ENCODE results near the gene NEDD8. TPM values are rescaled to one million over a fixed set of nuclear protein-coding genes. Genes with fewer than 3 reads are reported as not detected.

NEDD8 gene
- polyA plus RNA-seq, 1 experiment = 242 TPM

GRCh38 chr14:24234095-24235005 lies 2.2 kb upstream of the NEDD8 start:
- POLR2A ChIA-PET = no interaction called here
- Histone ChIP-seq H3K4me3 (ENCODE audit: low read depth, low read length) (no peak overlapping the region), H3K27me3 (ENCODE audit: control insufficient read depth, insufficient read depth, low read length) (no peaks in the 10 kb centered on the region), H3K36me3 (ENCODE audit: control insufficient read depth, insufficient read depth, low read length) (peaks cover 10% of the 10 kb centered on the region)
- no peak for DNase-seq (ENCODE audit: low read depth)
- CTCF ChIA-PET = interaction anchor here (0.8 to 2.0 kb wide), 7 partner anchors 8 to 74 kb away, joined by 3 to 15 read pairs (median 7); partner anchors contain the start of genes CIDEB, IRF9 and TINF2
- TF ChIP-seq CTCF (IDR thresholded peaks at IDR 0.05; ENCODE audit: insufficient read depth, low read depth, low read length) = no peak

GRCh38 chr14:24233538-24233866 lies 1.3 kb upstream of the NEDD8 start:
- POLR2A ChIA-PET = no interaction called here
- peak overlapping the region; percentile 62 for H3K4me3 ChIP-seq (ENCODE audit: low read depth, low read length)
- CTCF ChIA-PET = interaction anchor here (1.1 to 1.6 kb wide), 2 partner anchors 9 to 17 kb away, joined by 4 to 15 read pairs; partner anchors contain the start of gene TINF2
- H3K27me3 ChIP-seq (ENCODE audit: control insufficient read depth, insufficient read depth, low read length) = no peaks in the 10 kb centered on the region
- peaks cover 8% of the 10 kb centered on the region; the same call in 1 of the 2 replicates for H3K36me3 ChIP-seq (ENCODE audit: control insufficient read depth, insufficient read depth, low read length)
- DNase-seq (ENCODE audit: low read depth) = no peak
- TF ChIP-seq CTCF (IDR thresholded peaks at IDR 0.05; ENCODE audit: insufficient read depth, low read depth, low read length) = no peak

DNA sequence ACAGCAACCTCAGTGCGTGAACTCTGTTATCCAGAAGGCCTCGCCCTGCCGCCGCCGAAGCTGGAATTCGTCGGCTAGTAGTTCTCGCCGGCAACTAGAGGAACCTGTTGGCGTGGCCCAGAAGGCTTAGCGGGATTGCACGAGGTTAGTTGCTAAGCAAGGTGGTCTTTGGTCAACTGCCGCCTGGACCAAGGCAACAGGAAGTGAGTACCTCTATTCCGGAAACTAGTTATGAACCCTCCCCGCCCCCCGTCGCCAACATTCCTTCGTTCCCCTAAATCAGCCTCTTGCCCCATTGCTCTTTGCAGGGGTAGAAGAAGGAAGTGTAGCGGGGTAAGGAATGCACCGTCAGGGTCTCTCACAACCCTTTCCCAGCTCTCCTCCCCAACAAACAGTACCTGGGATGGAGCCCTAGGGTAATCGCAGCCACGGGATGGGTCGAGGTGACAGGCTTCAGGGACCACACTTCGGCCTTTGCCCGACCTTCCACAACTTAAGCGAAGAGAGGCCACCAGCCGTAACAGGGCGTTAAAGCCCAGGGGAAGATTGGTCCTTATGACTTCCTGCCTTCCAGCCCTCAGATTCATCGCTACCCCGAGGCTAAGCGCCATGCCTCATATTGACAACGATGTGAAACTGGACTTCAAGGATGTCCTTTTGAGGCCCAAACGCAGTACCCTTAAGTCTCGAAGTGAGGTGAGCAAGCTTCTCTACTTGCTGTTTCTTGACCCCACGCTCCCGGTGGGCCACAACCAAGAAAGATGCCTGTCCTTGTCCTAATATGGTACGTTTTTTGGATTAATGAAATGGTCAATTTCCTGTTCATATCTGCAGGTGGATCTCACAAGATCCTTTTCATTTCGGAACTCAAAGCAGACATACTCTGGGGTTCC lies 724 bp upstream of the NEDD8 start, which contains the start of gene GMPR2:
TSS of gene GMPR2 (plus strand) at position 285 of the 893 bp plus-strand sequence. CDS start at position 610, 325 bp downstream.
- no peak for TF ChIP-seq CTCF (IDR thresholded peaks at IDR 0.05; ENCODE audit: insufficient read depth, low read depth, low read length)
- CTCF ChIA-PET = interaction anchor here (0.8 to 1.6 kb wide), 4 partner anchors 9 to 64 kb away, joined by 3 to 15 read pairs (median 4); partner anchors contain the start of genes RABGGTA and TINF2
- no peak for DNase-seq (ENCODE audit: low read depth)
- POLR2A ChIA-PET = no interaction called here
- no peaks in the 10 kb centered on the region for H3K27me3 ChIP-seq (ENCODE audit: control insufficient read depth, insufficient read depth, low read length)
- H3K36me3 ChIP-seq (ENCODE audit: control insufficient read depth, insufficient read depth, low read length) = peaks cover 4% of the 10 kb centered on the region
- H3K4me3 ChIP-seq (ENCODE audit: low read depth, low read length) = peak within 1 kb of the TSS; percentile 62

GRCh38 chr14:24231263-24232120 lies 675 bp downstream of the NEDD8 start:
- H3K27me3 ChIP-seq (ENCODE audit: control insufficient read depth, insufficient read depth, low read length) = no peaks in the 10 kb centered on the region
- TF ChIP-seq CTCF (IDR thresholded peaks at IDR 0.05; ENCODE audit: insufficient read depth, low read depth, low read length) = no peak
- ChIA-PET POLR2A (no interaction called here), CTCF (no interaction called here)
- H3K36me3 ChIP-seq (ENCODE audit: control insufficient read depth, insufficient read depth, low read length) = peaks cover under 1% of the 10 kb centered on the region; the same call in 1 of the 2 replicates
- no peak for DNase-seq (ENCODE audit: low read depth)
- H3K4me3 ChIP-seq (ENCODE audit: low read depth, low read length) = peak overlapping the region; percentile 62
